ENCODE data around the gene DPEP3.

DPEP3 gene

GRCh38 chr16:67959536-67960329 is 20.6 kb downstream of the DPEP3 start:
- TF ChIP-seq TEAD4 (IDR thresholded peaks at IDR 0.05) = no peak
- TF ChIP-seq REST (IDR thresholded peaks at IDR 0.05; ENCODE audit: low read depth) = no peak
- no peak for TF ChIP-seq ZBTB7A (IDR thresholded peaks at IDR 0.05; ENCODE audit: low read depth)
- TF ChIP-seq EP300 (IDR thresholded peaks at IDR 0.05; ENCODE audit: borderline replicate concordance) = no peak
- no peak for TF ChIP-seq EGR1 (IDR thresholded peaks at IDR 0.05)
- no peak for TF ChIP-seq USF1 (IDR thresholded peaks at IDR 0.05)
- no peak for TF ChIP-seq FOXM1 (IDR thresholded peaks at IDR 0.05; ENCODE audit: borderline replicate concordance, low read depth)
- no peak for TF ChIP-seq CEBPB (IDR thresholded peaks at IDR 0.05)
- no peak for TF ChIP-seq CREB1 (IDR thresholded peaks at IDR 0.05; ENCODE audit: low read depth)
- TF ChIP-seq MAX (IDR thresholded peaks at IDR 0.05) = no peak
- TF ChIP-seq TAF1 (IDR thresholded peaks at IDR 0.05; ENCODE audit: low read depth) = no peak
- no peak for TF ChIP-seq RAD21 (IDR thresholded peaks at IDR 0.05; ENCODE audit: low read depth)

DNA sequence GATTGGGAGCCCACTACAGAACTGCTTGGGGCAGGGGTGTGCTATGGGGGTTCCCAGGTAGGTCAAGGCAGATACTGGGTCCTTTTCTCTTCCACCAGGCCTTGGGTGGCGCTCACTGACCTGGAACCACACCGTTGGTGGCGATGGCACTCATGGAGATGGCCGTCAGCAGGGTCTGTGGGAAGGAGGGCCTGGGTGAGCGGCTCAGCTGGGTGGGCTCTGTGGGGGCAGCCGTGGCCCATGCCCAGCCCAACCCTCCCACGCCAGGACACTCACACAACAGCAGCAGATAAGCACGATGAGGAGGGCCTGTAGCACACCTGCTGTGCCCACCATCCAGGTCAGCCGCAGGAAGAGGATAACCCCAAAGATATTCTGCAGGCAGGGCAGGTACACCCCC is 22.7 kb downstream of the DPEP3 start:
- no peak for TF ChIP-seq TAF1 (IDR thresholded peaks at IDR 0.05; ENCODE audit: low read depth)
- TF ChIP-seq EGR1 (IDR thresholded peaks at IDR 0.05) = no peak
- no peak for TF ChIP-seq REST (IDR thresholded peaks at IDR 0.05; ENCODE audit: low read depth)
- TF ChIP-seq FOXM1 (IDR thresholded peaks at IDR 0.05; ENCODE audit: borderline replicate concordance, low read depth) = no peak
- TF ChIP-seq TCF12 (IDR thresholded peaks at IDR 0.05; ENCODE audit: low read depth) = no peak
- TF ChIP-seq CEBPB (IDR thresholded peaks at IDR 0.05) = no peak
- TF ChIP-seq USF1 (IDR thresholded peaks at IDR 0.05) = no peak

DNA sequence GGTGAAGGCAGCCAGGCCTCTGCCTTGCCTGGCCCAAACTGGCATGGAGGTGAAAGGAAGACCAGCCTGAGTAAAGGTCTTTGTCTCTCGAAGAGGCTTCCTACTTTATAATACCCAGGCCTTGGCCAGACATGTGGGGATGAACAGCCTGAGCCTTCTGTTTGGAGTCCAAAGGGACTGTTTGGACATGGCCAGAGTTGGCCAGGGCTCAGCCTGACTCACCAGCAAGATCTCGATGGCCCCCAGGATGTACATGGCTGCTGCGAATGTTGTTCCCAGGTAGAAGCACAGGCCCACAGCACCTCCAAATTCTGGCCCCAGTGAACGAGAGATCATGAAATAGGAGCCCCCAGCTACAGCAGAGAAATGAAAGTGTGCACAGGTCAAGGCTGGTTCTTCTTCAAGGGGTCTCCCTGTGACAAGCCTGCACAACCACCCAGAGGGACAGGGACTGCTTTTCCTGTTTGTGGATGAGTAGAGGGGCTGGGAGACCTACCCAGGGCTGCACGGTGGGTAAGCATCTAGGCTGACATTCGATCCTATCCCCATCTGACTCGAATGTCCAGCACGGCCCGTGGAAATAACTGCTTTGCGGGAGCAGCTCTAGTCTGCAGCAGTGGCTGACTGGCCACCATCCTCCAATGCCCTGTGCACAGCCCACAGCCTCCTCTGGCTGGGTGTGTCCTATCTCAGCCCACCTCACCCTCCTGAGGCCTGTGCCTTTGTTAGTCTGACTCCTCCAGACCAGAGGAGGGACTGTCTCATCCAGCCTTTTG is 25.7 kb downstream of the DPEP3 start:
- no peak for TF ChIP-seq REST (IDR thresholded peaks at IDR 0.05; ENCODE audit: low read depth)
- no peak for TF ChIP-seq TAF1 (IDR thresholded peaks at IDR 0.05; ENCODE audit: low read depth)
- TF ChIP-seq ZBTB7A (IDR thresholded peaks at IDR 0.05; ENCODE audit: low read depth) = no peak
- no peak for TF ChIP-seq TEAD4 (IDR thresholded peaks at IDR 0.05)
- no peak for TF ChIP-seq TCF12 (IDR thresholded peaks at IDR 0.05; ENCODE audit: low read depth)
- no peak for TF ChIP-seq YY1 (IDR thresholded peaks at IDR 0.05; ENCODE audit: low read depth)
- no peak for TF ChIP-seq RAD21 (IDR thresholded peaks at IDR 0.05; ENCODE audit: low read depth)
- TF ChIP-seq CEBPB (IDR thresholded peaks at IDR 0.05) = no peak
- TF ChIP-seq CREB1 (IDR thresholded peaks at IDR 0.05; ENCODE audit: low read depth) = no peak
- TF ChIP-seq USF1 (IDR thresholded peaks at IDR 0.05) = no peak
- TF ChIP-seq EP300 (IDR thresholded peaks at IDR 0.05; ENCODE audit: borderline replicate concordance) = no peak
- no peak for TF ChIP-seq FOXM1 (IDR thresholded peaks at IDR 0.05; ENCODE audit: borderline replicate concordance, low read depth)
- TF ChIP-seq MAX (IDR thresholded peaks at IDR 0.05) = no peak
- no peak for TF ChIP-seq EGR1 (IDR thresholded peaks at IDR 0.05)

All from Ishikawa (cell line).